ENCODE data around the gene TMPRSS12. TPM values are rescaled to one million over a fixed set of nuclear protein-coding genes. Genes with fewer than 3 reads are reported as not detected.
"Not testable (repeated sequence)": the region's sequence is repeated elsewhere in the genome, so short reads cannot be mapped to it uniquely, and the experiment has no call there.

Gene TMPRSS12
- total RNA-seq, 1 experiment from 2014 or later = not detected

DNA sequence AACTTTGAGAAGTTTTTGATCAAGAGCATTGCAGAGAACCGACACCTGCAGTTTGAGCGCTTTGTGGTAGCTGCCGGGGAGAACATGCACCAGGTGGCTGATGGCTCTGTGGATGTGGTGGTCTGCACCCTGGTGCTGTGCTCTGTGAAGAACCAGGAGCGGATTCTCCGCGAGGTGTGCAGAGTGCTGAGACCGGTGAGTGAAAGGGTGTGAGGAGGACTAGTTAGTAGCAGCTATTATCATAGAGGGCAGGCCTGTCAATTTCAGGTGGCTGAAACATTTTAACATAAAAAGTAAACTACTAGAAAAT, 82.6 kb downstream of the TMPRSS12 start:
- H3K4me1 ChIP-seq (ENCODE audit: low read length) = peaks cover 79% of the 10 kb centered on the region
- H3K9ac ChIP-seq (ENCODE audit: low read length) = peak overlapping the region; percentile 93
- peaks cover 55% of the 10 kb centered on the region for H3K79me2 ChIP-seq (ENCODE audit: low read length)
- no peaks in the 10 kb centered on the region for H3K9me2 ChIP-seq (replicated peaks; ENCODE audit: insufficient read depth, low read length)
- H2AFZ ChIP-seq (ENCODE audit: low read length) = no peak overlapping the region
- peak; percentile 72 for DNase-seq
- H3K9me3 ChIP-seq (ENCODE audit: low read length) = no peaks in the 10 kb centered on the region
- H3K4me3 ChIP-seq (ENCODE audit: low read length) = peak overlapping the region; percentile 93
- H3K27ac ChIP-seq (ENCODE audit: low read length) = peak overlapping the region; percentile 99
- H3K27me3 ChIP-seq (ENCODE audit: low read length) = no peaks in the 10 kb centered on the region
- peaks cover 11% of the 10 kb centered on the region; the same call in 1 of the 2 replicates for H3K36me3 ChIP-seq (ENCODE audit: insufficient read depth, low read length)
- H4K20me1 ChIP-seq (ENCODE audit: insufficient read depth, low read depth, low read length) = no peaks in the 10 kb centered on the region
- peak overlapping the region; percentile 97 for H3K4me2 ChIP-seq (ENCODE audit: low read depth, low read length, poor library complexity, severe bottlenecking)

GRCh38 chr12:50925920-50926319, 83.2 kb downstream of the TMPRSS12 start:
- Histone ChIP-seq H3K4me3 (ENCODE audit: low read length) (peak overlapping the region; percentile 93), H2AFZ (ENCODE audit: low read length) (no peak overlapping the region), H3K9me2 (replicated peaks; ENCODE audit: insufficient read depth, low read length) (no peaks in the 10 kb centered on the region), H3K9ac (ENCODE audit: low read length) (peak overlapping the region; percentile 93), H3K79me2 (ENCODE audit: low read length) (peaks cover 55% of the 10 kb centered on the region), H3K4me1 (ENCODE audit: low read length) (peaks cover 74% of the 10 kb centered on the region), H4K20me1 (ENCODE audit: insufficient read depth, low read depth, low read length) (no peaks in the 10 kb centered on the region), H3K4me2 (ENCODE audit: low read depth, low read length, poor library complexity, severe bottlenecking) (peak overlapping the region; percentile 97), H3K27ac (ENCODE audit: low read length) (peak overlapping the region; percentile 99), H3K36me3 (ENCODE audit: insufficient read depth, low read length) (peaks cover 15% of the 10 kb centered on the region; the same call in 1 of the 2 replicates), H3K27me3 (ENCODE audit: low read length) (no peaks in the 10 kb centered on the region), H3K9me3 (ENCODE audit: low read length) (no peaks in the 10 kb centered on the region)
- no peak for DNase-seq

GRCh38 chr12:50926415-50926814, 83.7 kb downstream of the TMPRSS12 start:
- Histone ChIP-seq H3K4me1 (ENCODE audit: low read length) (peaks cover 72% of the 10 kb centered on the region), H2AFZ (ENCODE audit: low read length) (no peak overlapping the region), H3K27ac (ENCODE audit: low read length) (peak overlapping the region; percentile 99), H4K20me1 (ENCODE audit: insufficient read depth, low read depth, low read length) (no peaks in the 10 kb centered on the region), H3K4me3 (ENCODE audit: low read length) (peak overlapping the region; percentile 93), H3K27me3 (ENCODE audit: low read length) (no peaks in the 10 kb centered on the region), H3K4me2 (ENCODE audit: low read depth, low read length, poor library complexity, severe bottlenecking) (peak overlapping the region; percentile 97), H3K79me2 (ENCODE audit: low read length) (peaks cover 55% of the 10 kb centered on the region), H3K9ac (ENCODE audit: low read length) (peak overlapping the region; percentile 93), H3K9me3 (ENCODE audit: low read length) (no peaks in the 10 kb centered on the region), H3K36me3 (ENCODE audit: insufficient read depth, low read length) (peaks cover 17% of the 10 kb centered on the region; the same call in 1 of the 2 replicates), H3K9me2 (replicated peaks; ENCODE audit: insufficient read depth, low read length) (no peaks in the 10 kb centered on the region)
- peak; percentile 67 for DNase-seq

- not testable (repeated sequence) for H4K20me1 ChIP-seq (ENCODE audit: insufficient read depth, low read depth, low read length); H3K9me2 ChIP-seq (replicated peaks; ENCODE audit: insufficient read depth, low read length); DNase-seq; H3K9me3 ChIP-seq (ENCODE audit: low read length); H2AFZ ChIP-seq (ENCODE audit: low read length); H3K27me3 ChIP-seq (ENCODE audit: low read length)
- H3K4me3 ChIP-seq (ENCODE audit: low read length) = peak overlapping the region; percentile 93
- H3K9ac ChIP-seq (ENCODE audit: low read length) = peak overlapping the region; percentile 93
- peak overlapping the region; percentile 99 for H3K27ac ChIP-seq (ENCODE audit: low read length)
- peaks cover 71% of the 10 kb centered on the region for H3K4me1 ChIP-seq (ENCODE audit: low read length)
- H3K36me3 ChIP-seq (ENCODE audit: insufficient read depth, low read length) = peaks cover 17% of the 10 kb centered on the region; the same call in 1 of the 2 replicates
- H3K79me2 ChIP-seq (ENCODE audit: low read length) = peaks cover 55% of the 10 kb centered on the region
- H3K4me2 ChIP-seq (ENCODE audit: low read depth, low read length, poor library complexity, severe bottlenecking) = peak overlapping the region; percentile 97
Measured at GRCh38 chr12:50926932-50927331, 84.2 kb downstream of the TMPRSS12 start.

DNA sequence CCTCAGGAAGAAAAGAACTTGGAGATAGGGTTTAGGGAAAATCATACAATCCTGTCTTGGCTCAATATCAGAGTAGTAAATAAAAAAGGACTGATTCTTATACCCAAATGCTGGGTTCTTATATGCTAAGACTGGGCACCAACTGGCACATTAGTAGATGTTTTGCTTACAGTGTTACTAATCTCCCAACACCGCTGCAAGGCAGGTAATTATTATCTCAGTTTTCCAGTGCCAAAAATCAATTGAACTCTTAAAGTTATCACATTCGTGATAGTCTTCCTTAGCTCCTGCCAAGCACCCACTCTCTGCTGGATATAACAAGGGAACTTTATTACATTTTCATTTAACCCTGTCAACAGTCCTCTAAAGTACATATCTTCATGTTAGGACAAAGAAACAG, 84.6 kb downstream of the TMPRSS12 start:
- Histone ChIP-seq H2AFZ (ENCODE audit: low read length) (no peak overlapping the region), H3K4me2 (ENCODE audit: low read depth, low read length, poor library complexity, severe bottlenecking) (peak overlapping the region; percentile 97), H3K4me1 (ENCODE audit: low read length) (peaks cover 71% of the 10 kb centered on the region), H4K20me1 (ENCODE audit: insufficient read depth, low read depth, low read length) (no peaks in the 10 kb centered on the region), H3K9ac (ENCODE audit: low read length) (peak overlapping the region; percentile 93), H3K9me2 (replicated peaks; ENCODE audit: insufficient read depth, low read length) (no peaks in the 10 kb centered on the region), H3K27me3 (ENCODE audit: low read length) (no peaks in the 10 kb centered on the region), H3K27ac (ENCODE audit: low read length) (peak overlapping the region; percentile 99), H3K36me3 (ENCODE audit: insufficient read depth, low read length) (peaks cover 20% of the 10 kb centered on the region; the same call in 1 of the 2 replicates), H3K9me3 (ENCODE audit: low read length) (no peaks in the 10 kb centered on the region), H3K79me2 (ENCODE audit: low read length) (peaks cover 55% of the 10 kb centered on the region), H3K4me3 (ENCODE audit: low read length) (peak overlapping the region; percentile 93)
- DNase-seq = no peak

- no peaks in the 10 kb centered on the region for H4K20me1 ChIP-seq (ENCODE audit: insufficient read depth, low read depth, low read length)
- H3K4me2 ChIP-seq (ENCODE audit: low read depth, low read length, poor library complexity, severe bottlenecking) = peak overlapping the region; percentile 97
- no peak overlapping the region for H2AFZ ChIP-seq (ENCODE audit: low read length)
Measured at GRCh38 chr12:50927766-50928224, 85.1 kb downstream of the TMPRSS12 start.

GRCh38 chr12:50928392-50928791, 85.7 kb downstream of the TMPRSS12 start:
- Histone ChIP-seq H3K27me3 (ENCODE audit: low read length) (no peaks in the 10 kb centered on the region), H2AFZ (ENCODE audit: low read length) (no peak overlapping the region), H3K36me3 (ENCODE audit: insufficient read depth, low read length) (peaks cover 23% of the 10 kb centered on the region; the same call in 1 of the 2 replicates), H3K4me2 (ENCODE audit: low read depth, low read length, poor library complexity, severe bottlenecking) (peak overlapping the region; percentile 97), H4K20me1 (ENCODE audit: insufficient read depth, low read depth, low read length) (no peaks in the 10 kb centered on the region), H3K9me3 (ENCODE audit: low read length) (no peaks in the 10 kb centered on the region), H3K4me3 (ENCODE audit: low read length) (peak overlapping the region; percentile 93), H3K4me1 (ENCODE audit: low read length) (peaks cover 71% of the 10 kb centered on the region), H3K9ac (ENCODE audit: low read length) (peak overlapping the region; percentile 93), H3K9me2 (replicated peaks; ENCODE audit: insufficient read depth, low read length) (no peaks in the 10 kb centered on the region), H3K79me2 (ENCODE audit: low read length) (peaks cover 55% of the 10 kb centered on the region), H3K27ac (ENCODE audit: low read length) (peak overlapping the region; percentile 99)
- no peak for DNase-seq

More at GRCh38 chr12:50927766-50928224, 85.1 kb downstream of the TMPRSS12 start:
- peak overlapping the region; percentile 93 for H3K9ac ChIP-seq (ENCODE audit: low read length)
- H3K36me3 ChIP-seq (ENCODE audit: insufficient read depth, low read length) = peaks cover 23% of the 10 kb centered on the region; the same call in 1 of the 2 replicates
- H3K79me2 ChIP-seq (ENCODE audit: low read length) = peaks cover 55% of the 10 kb centered on the region
- H3K27me3 ChIP-seq (ENCODE audit: low read length) = no peaks in the 10 kb centered on the region
- no peaks in the 10 kb centered on the region for H3K9me3 ChIP-seq (ENCODE audit: low read length)
- peak overlapping the region; percentile 93 for H3K4me3 ChIP-seq (ENCODE audit: low read length)
- H3K9me2 ChIP-seq (replicated peaks; ENCODE audit: insufficient read depth, low read length) = no peaks in the 10 kb centered on the region
- peak; percentile 66 for DNase-seq
- H3K27ac ChIP-seq (ENCODE audit: low read length) = peak overlapping the region; percentile 99
- H3K4me1 ChIP-seq (ENCODE audit: low read length) = peaks cover 71% of the 10 kb centered on the region

- H3K4me2 ChIP-seq (ENCODE audit: low read depth, low read length, poor library complexity, severe bottlenecking) = peak overlapping the region; percentile 97
- no peaks in the 10 kb centered on the region for H4K20me1 ChIP-seq (ENCODE audit: insufficient read depth, low read depth, low read length)
- H3K36me3 ChIP-seq (ENCODE audit: insufficient read depth, low read length) = peaks cover 23% of the 10 kb centered on the region; the same call in 1 of the 2 replicates
Measured at GRCh38 chr12:50929831-50930230, 87.1 kb downstream of the TMPRSS12 start.

More at GRCh38 chr12:50929831-50930230, 87.1 kb downstream of the TMPRSS12 start:
- H3K9ac ChIP-seq (ENCODE audit: low read length) = no peak overlapping the region
- H2AFZ ChIP-seq (ENCODE audit: low read length) = no peak overlapping the region
- H3K9me3 ChIP-seq (ENCODE audit: low read length) = no peaks in the 10 kb centered on the region
- no peak for DNase-seq
- no peaks in the 10 kb centered on the region for H3K27me3 ChIP-seq (ENCODE audit: low read length)
- peak overlapping the region; percentile 99 for H3K27ac ChIP-seq (ENCODE audit: low read length)
- no peaks in the 10 kb centered on the region for H3K9me2 ChIP-seq (replicated peaks; ENCODE audit: insufficient read depth, low read length)
- H3K79me2 ChIP-seq (ENCODE audit: low read length) = peaks cover 52% of the 10 kb centered on the region
- no peak overlapping the region for H3K4me3 ChIP-seq (ENCODE audit: low read length)
- peaks cover 74% of the 10 kb centered on the region for H3K4me1 ChIP-seq (ENCODE audit: low read length)

Measured in Karpas-422 (cell line).